Measurements from ENCODE around the gene NCKAP5.

The NCKAP5 gene

GRCh38 chr2:132881546-132881945, 686.7 kb downstream of the NCKAP5 start:
- DNase-seq (ENCODE audit: low read depth) = no peak
- no peak overlapping the region for H3K4me3 ChIP-seq (ENCODE audit: low read depth, low read length)
- no peak for TF ChIP-seq CTCF (IDR thresholded peaks at IDR 0.05; ENCODE audit: insufficient read depth, low read depth, low read length, missing control alignments)

- no peak for DNase-seq (ENCODE audit: low read depth)
- TF ChIP-seq CTCF (IDR thresholded peaks at IDR 0.05; ENCODE audit: insufficient read depth, low read depth, low read length, missing control alignments) = no peak
- H3K4me3 ChIP-seq (ENCODE audit: low read depth, low read length) = no peak overlapping the region
These were observed 690.3 kb downstream of the NCKAP5 start for GRCh38 chr2:132877923-132878322.

- no peak for TF ChIP-seq CTCF (IDR thresholded peaks at IDR 0.05; ENCODE audit: insufficient read depth, low read depth, low read length, missing control alignments)
- DNase-seq (ENCODE audit: low read depth) = no peak
- no peak overlapping the region for H3K4me3 ChIP-seq (ENCODE audit: low read depth, low read length)
These were observed 691.4 kb downstream of the NCKAP5 start for GRCh38 chr2:132876745-132877391.

- DNase-seq (ENCODE audit: low read depth) = no peak
- no peak for TF ChIP-seq CTCF (IDR thresholded peaks at IDR 0.05; ENCODE audit: insufficient read depth, low read depth, low read length, missing control alignments)
- H3K4me3 ChIP-seq (ENCODE audit: low read depth, low read length) = no peak overlapping the region
These were observed 693.1 kb downstream of the NCKAP5 start for GRCh38 chr2:132875193-132875592.

- no peak overlapping the region for H3K4me3 ChIP-seq (ENCODE audit: low read depth, low read length)
- TF ChIP-seq CTCF (IDR thresholded peaks at IDR 0.05; ENCODE audit: insufficient read depth, low read depth, low read length, missing control alignments) = no peak
- no peak for DNase-seq (ENCODE audit: low read depth)
These were observed 694.5 kb downstream of the NCKAP5 start for GRCh38 chr2:132873738-132874137.

GRCh38 chr2:132871831-132872230, 696.4 kb downstream of the NCKAP5 start:
- no peak for DNase-seq (ENCODE audit: low read depth)
- H3K4me3 ChIP-seq (ENCODE audit: low read depth, low read length) = no peak overlapping the region
- no peak for TF ChIP-seq CTCF (IDR thresholded peaks at IDR 0.05; ENCODE audit: insufficient read depth, low read depth, low read length, missing control alignments)

GRCh38 chr2:132863961-132864360, 704.3 kb downstream of the NCKAP5 start:
- TF ChIP-seq CTCF (IDR thresholded peaks at IDR 0.05; ENCODE audit: insufficient read depth, low read depth, low read length, missing control alignments) = no peak
- DNase-seq (ENCODE audit: low read depth) = no peak
- no peak overlapping the region for H3K4me3 ChIP-seq (ENCODE audit: low read depth, low read length)

All from GM12865 (cell line).